HL-60 (cell line): Measurements from ENCODE around the gene DPP6.

ENCODE experiments used
- DNase-seq, 2 experiments: peaks; one replicate each; pipeline ENCODE4 v3.0.0-alpha.2; 2010 to 2020; ENCODE audit warnings: low read depth in 1 of 2, low spot score in 1 of 2
- H3K27ac ChIP-seq: fragments of 250-450 bp; sonication (Bioruptor Pico); replicated peaks from 2 replicates; pipeline ENCODE4 v1.5.1; 2020; ENCODE audit warnings: mild to moderate bottlenecking, moderate library complexity
- H3K27me3 ChIP-seq: fragments of 250-450 bp; sonication (Bioruptor Pico); 2 replicates; pipeline ENCODE4 v1.5.1; 2021; ENCODE audit warnings: mild to moderate bottlenecking, moderate library complexity; ENCODE audit not compliant: insufficient read depth, poor library complexity, severe bottlenecking
- H3K4me3 ChIP-seq: replicated peaks from 2 replicates; pipeline ENCODE4 v1.5.1; 2011; ENCODE audit warnings: mild to moderate bottlenecking, control low read depth, low read length; ENCODE audit not compliant: insufficient read depth
- GABPA ChIP-seq: IDR thresholded peaks from 2 replicates; pipeline ENCODE4 v1.6.1; 2012; ENCODE audit warnings: low read depth
- POLR2AphosphoS5 ChIP-seq: IDR thresholded peaks from 2 replicates; pipeline ENCODE4 v1.6.1; 2012; ENCODE audit warnings: low read depth
- REST ChIP-seq: IDR thresholded peaks from 2 replicates; pipeline ENCODE4 v1.6.1; 2012; ENCODE audit warnings: low read depth; ENCODE audit not compliant: insufficient replicate concordance
- SPI1 ChIP-seq: IDR thresholded peaks from 2 replicates; pipeline ENCODE4 v1.6.1; 2012; ENCODE audit warnings: low read depth, mild to moderate bottlenecking, borderline replicate concordance
- TF ChIP-seq, protein P1 (sequence below): IDR thresholded peaks from one replicate; pipeline ENCODE4 v1.5.1; 2011; ENCODE audit warnings: low read length, control low read depth, inconsistent platforms; ENCODE audit not compliant: insufficient read depth

Gene DPP6

GRCh38 chr7:154338701-154339506 lies 286.7 kb downstream of the DPP6 start:
- TF ChIP-seq POLR2AphosphoS5 (no peak), REST (no peak), SPI1 (no peak), GABPA (no peak)
- TF ChIP-seq, protein P1, sequence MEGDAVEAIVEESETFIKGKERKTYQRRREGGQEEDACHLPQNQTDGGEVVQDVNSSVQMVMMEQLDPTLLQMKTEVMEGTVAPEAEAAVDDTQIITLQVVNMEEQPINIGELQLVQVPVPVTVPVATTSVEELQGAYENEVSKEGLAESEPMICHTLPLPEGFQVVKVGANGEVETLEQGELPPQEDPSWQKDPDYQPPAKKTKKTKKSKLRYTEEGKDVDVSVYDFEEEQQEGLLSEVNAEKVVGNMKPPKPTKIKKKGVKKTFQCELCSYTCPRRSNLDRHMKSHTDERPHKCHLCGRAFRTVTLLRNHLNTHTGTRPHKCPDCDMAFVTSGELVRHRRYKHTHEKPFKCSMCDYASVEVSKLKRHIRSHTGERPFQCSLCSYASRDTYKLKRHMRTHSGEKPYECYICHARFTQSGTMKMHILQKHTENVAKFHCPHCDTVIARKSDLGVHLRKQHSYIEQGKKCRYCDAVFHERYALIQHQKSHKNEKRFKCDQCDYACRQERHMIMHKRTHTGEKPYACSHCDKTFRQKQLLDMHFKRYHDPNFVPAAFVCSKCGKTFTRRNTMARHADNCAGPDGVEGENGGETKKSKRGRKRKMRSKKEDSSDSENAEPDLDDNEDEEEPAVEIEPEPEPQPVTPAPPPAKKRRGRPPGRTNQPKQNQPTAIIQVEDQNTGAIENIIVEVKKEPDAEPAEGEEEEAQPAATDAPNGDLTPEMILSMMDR, result no peak
- Histone ChIP-seq H3K27ac (no peak overlapping the region), H3K4me3 (no peak overlapping the region), H3K27me3 (no peaks in the 10 kb centered on the region)
- no peak for DNase-seq

DNA sequence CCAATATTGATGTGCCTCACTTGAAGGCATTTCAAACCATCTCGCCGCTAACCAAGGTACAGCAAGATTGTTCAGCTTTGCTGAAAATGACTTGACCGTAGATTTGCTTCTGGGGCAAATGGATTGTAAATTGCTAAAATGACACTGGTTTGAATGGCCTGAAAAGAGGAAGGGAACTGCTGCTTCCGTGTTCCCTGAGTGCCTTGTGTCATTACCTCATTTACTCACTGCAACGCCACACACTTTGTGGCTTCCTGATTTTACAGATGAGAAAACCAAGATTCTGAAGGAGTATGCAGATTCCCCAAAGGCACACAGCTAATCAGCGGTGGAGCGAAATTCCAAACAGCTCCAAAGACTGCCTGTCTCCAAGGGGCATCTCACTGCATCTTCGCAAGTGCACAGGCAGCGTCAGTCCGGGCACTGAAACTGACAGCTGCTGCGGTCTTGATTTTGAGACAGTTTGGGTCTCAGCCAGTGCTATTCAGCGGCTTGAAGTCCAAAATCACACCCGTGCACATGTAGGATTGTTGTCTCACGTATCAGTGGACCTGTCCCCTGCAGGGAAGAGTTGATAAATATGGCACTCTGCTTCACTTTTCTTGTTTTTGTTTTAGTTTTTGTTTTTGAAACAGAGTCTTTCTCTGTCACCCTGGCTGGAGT lies 290.9 kb downstream of the DPP6 start:
- Histone ChIP-seq H3K27me3 (no peaks in the 10 kb centered on the region), H3K4me3 (no peak overlapping the region; the same call in 1 of the 2 replicates), H3K27ac (no peak overlapping the region)
- DNase-seq, result peak in 1 of 2 experiments; percentile 61
- TF ChIP-seq SPI1, result peak; percentile 91
- TF ChIP-seq GABPA, result no peak

DNA sequence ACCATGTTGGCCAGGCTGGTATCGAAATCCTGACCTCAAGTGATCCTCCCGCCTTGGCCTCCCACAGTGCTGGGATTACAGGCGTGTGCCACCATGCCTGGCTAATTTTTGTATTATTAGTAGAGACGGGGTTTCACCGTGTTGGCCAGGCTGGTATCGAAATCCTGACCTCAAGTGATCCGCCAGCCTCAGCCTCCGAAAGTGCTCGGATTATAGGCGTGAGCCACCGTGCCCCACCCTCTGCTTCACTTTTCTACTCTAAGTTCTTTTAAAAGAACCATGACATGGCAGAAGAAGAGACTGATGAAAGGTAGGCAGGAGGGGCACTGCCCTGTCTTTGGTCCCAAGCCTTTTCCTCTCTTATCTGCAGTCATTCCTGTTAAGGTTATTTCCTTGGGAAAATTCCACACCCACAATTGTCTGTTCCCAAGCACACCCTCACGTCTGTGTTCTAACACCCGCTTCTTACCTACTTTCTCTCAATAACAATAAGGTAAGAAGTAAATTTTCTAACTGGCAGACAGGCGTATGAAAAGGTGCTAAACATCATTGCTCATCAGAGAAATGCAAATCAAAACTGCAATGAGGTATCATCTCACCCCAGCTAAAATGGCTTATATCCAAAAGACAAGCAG lies 291.7 kb downstream of the DPP6 start:
- no peaks in the 10 kb centered on the region for H3K27me3 ChIP-seq
- H3K4me3 ChIP-seq, result no peak overlapping the region
- DNase-seq, result no peak
- H3K27ac ChIP-seq, result no peak overlapping the region
- no peak for TF ChIP-seq SPI1
- TF ChIP-seq, protein P1, result no peak
- TF ChIP-seq REST, result no peak
- no peak for TF ChIP-seq GABPA
- TF ChIP-seq POLR2AphosphoS5, result no peak

DNA sequence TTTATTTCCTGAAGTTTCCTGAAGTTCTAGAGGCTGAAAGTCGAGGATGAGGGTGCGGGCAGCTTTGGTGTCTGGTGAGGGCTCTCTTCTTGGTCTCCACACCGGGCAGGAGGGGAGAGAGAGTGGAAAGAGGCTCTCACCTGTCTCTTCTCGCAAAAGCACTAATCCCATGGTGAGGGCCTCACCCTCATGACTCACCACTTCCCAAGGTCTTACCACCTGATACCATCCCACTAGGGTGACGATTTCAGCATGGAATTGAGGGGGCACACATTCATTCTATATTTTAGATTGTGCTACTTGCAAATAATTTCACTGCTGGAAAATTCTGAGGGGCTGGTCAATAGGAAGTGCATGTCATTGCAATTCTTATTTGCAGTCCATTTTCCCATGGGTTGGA lies 292.9 kb downstream of the DPP6 start:
- DNase-seq, result no peak
- Histone ChIP-seq H3K27me3 (no peaks in the 10 kb centered on the region), H3K4me3 (no peak overlapping the region), H3K27ac (no peak overlapping the region)
- TF ChIP-seq SPI1, result no peak
- TF ChIP-seq POLR2AphosphoS5, result no peak
- TF ChIP-seq GABPA, result no peak
- TF ChIP-seq, protein P1, result no peak
- TF ChIP-seq REST, result no peak
